Activated gamma-delta T cell treated with Interleukin-2 at 50 U/mL for 16 hours (primary cell): ENCODE data around the gene DCP1B.

Experiments
- DNase-seq: peaks from one replicate; pipeline ENCODE4 v3.0.0-alpha.2; 2020

DCP1B gene

DNA sequence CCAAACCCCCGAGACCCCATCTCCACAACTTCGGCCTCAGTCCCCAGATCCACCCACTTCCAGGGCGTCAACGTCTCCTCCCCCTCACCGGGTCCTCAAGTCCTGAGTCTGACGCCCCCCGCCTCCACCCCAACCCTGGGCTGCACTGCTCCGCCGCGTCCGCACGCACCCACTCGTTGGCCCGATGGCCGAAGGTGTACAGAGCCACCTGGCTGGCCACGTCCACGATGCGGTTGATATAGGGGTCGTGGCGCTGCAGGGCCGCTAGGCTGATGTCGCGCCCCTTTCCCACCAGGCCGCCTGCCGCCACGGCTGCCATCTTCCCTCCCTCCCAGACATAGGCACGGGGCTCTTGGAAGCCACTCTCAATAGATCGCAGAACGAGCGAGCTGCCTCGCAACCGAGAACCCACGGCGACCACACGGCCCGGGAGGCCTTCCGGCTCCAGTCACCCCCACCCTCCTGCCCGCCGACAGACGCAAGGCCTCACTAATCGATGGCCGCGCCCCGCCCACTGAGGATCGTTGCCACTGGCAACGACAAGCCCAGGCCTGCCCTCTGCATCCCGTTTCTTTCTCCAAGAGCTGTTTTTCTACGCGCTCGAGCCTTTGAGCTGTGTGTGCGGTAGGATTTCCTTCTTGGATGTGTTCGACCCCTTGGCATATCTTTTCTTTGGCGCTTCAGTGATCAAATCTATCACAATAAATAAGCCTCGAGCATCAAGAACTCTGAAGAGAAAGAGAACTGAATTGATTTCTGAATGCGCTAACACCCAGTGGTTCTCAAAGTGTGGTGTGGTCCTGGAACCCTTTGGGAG, at the start of gene DCP1B:
DCP1B (minus strand) TSS at position 345 of the 817 bp plus-strand sequence; CDS start at position 319, 26 bp downstream.
- DNase-seq = peak; percentile 90

DNA sequence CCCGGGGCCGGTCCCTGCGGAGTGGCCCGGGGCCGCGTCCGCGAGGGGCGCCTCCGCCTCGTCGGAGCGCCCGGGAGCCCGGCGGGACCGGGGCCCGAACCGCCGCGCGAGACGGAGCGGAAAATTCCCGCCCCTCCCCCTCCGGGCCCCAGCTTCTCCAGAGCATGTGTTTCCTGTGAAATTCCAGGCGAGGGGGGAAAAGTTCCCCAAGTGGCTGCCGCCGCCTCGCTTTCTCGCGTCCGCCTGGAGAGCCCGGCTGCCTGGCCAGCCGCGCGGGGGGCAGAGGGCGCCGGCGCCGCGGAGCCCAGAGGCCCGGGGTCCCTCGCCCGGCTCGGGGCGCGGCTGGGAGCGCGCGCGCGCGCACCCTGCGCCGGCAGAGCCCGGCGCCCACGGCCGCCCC, 49.4 kb upstream of the DCP1B start:
- no peak for DNase-seq

DNA sequence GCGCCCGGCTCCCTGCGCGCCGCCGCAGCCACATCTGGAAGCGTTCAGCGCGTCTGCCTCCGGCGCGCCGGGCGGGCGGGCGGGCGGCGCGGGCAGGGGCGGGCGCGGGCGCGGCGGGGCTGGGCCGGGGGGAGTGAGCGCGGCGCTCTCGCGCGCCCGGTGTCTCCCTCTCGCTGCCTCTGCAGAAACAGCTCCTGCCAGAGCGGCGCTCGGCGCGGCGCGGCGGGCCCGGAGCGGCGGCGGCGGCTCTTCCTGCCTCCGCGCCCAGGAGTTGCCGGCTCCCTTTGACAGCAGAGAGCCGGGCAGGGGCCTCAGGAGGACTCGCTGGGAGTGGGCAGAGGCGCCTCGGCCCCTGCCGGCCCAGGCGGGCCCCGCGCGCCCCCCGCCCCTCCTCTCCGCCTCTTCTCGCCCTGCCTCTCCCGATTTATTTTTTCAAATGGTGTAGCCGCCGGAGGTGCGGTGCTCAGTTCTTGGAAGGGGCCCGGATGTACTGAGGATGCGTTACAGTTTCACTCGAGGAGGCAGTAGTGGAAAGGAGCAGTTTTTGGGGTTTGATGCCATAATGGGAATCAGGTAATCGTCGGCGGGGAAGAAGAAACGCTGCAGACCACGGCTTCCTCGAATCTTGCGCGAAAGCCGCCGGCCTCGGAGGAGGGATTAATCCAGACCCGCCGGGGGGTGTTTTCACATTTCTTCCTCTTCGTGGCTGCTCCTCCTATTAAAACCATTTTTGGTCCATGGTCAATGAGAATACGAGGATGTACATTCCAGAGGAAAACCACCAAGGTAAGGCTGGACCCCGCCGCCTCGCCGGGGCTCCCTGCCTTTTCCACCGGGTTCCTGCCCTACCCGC, 48.8 kb upstream of the DCP1B start, which contains the start of gene CACNA1C:
CACNA1C (plus strand) TSS at position 162 of the 853 bp plus-strand sequence; CDS start at position 738, 576 bp downstream.
- no peak for DNase-seq

DNA sequence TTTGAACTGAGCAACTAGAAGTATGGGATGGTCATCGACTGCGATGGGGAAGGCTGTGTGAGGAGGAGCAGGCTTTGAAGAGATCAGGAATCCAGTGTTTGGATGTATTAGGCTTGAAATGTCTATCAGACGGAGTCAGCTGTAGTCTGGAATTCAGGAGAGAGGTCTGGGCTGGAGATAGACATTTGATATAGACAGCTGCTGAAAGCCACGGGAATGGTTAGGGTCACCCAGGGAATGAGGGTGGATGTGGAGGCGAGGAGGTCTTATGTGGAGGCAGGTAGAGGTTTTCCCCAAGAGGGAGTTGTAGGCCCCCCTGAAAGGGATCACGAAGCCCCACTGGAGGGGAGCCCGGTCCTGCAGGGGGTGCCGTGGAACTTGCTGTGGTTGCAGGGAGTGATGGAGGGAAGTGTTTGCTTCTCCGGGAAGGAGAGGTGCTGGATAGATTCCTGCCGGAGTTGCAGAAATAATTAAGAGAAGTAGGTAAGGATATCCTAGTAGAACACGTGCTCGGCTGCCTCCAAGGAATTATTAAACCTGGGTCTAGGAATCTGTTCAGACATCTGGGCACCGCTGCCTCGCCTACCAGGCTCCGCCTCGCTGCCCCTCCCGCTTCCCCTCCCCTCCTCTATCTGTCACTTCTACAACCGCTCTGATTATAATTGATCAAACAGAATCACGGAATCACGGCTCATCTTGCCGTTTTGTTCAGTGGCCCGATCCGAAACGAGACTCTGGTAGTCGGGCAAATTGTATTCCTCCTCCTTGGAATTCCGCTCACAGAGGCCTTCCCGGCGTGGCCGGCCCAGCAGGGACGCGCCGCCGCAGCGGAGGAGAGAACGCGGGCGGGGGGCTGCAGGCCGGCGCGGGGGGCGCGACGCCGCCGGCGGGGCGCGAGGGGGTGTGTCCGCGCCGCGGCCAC, 47.7 kb upstream of the DCP1B start:
- DNase-seq = no peak

DNA sequence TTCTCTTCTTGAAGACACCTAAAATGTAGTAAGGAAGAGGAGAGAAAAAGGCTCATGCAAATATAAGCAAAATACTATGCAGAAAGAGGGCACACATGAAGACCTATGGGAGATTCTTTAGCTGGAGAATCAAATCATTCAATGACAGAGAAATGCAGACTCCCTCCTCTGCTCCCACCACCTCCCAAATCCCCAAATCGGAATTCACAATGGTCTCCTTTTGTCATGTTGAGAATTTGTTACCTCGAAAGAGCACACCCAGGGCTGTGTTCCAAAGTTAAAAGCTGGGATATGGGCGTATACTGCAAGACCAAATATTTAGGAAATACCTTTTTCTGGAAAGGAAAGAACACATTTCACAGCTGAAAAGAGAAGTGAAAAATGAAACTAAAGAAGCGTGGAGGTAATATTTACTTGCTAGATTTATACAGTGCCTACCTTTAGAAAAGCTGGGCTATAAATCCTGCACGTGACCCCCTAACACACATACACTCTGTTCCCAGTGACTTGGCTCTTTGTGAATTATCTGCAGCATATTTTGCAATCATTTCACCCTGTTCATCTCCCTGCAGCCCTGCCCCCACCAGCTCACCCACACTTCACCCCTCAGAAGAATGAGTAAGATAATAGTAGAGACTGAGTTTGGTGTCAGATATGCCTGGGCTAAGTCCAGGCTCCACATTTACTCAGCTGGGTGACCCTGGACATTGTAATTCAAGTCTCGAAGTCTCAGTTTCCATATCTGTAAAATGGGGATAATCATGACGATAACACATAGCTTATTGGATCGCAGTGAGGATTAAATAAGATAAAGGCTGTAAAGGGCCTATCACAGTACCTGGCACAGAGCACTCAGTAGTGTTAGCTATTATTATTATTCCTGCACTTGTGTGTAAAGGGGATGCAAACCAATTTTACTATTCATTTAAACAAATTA, 45.6 kb upstream of the DCP1B start:
- no peak for DNase-seq

DNA sequence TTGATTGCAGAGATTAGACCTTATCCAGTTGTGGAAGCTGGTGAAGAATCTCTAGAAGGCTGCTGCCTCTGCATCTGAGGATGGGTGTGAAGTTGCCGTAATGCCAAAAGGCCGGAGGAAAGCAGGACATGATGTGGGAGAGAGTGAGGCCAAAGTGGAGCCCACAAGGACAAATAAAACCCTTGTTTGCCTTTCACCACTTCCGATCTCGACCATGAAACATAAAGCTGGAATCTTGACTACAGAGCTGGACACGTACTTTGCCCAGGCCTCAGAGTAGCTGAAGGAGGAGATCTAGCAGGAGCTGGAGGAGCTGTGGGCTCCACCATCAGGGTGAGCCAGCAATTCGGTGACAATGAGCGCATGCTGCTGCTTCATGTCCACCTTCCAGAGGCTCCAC, 43.5 kb upstream of the DCP1B start:
- DNase-seq = no peak

DNA sequence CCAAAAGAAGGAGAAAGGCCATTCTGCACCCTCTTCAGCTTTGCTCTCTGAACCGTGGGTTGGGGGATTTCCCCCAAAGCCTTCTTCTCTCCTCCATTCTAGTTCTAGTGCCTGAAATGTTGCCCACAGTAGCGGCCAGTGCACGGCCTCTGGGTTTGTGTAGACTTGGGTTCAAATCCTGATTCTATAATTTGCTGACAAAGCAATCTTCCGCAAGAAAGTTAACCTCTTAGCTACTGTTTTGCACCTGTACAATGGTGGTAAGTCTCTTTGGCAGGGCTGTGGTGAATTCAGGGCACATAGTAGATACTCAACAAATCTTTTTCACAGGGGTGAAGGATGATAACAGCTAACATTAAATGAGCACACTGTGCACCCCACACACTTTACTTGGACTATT, 42.7 kb upstream of the DCP1B start:
- no peak for DNase-seq

DNA sequence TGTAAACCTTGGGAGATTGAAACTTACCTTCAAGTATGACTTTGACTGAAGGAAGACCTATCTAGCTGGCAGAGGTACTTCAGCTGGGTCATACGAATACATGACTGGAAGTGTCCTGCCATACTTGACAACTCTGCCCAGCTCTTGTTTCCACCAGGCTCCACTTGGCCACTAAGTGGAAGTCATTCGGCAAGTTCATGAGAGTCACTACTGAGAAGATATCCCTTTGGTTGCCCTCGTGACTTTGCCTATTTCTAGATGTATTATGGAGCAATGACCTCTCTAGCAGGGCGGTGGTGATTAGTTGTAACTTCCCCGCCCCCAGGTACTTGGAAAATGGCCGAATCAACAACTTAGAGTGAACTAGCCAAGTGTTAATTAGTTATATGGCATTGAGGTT, 39.9 kb upstream of the DCP1B start:
- no peak for DNase-seq

DNA sequence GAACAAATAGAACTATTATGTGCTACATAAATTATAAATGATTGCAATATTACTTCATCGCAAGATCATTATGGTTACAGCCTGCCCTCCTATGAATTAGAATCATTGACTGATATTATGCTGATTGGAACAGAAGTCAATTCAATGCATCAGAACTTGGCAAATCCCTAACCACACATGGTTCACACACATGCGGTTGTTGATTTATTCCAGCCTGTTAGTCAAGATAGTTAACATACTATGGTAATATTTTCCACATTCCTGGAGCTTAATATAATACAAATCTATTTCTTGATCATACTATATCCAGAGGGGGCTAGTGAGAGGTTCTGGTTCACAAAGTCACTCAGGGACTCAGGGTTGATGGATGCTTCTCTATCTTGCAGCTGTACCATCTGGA, 38.8 kb upstream of the DCP1B start:
- no peak for DNase-seq

DNA sequence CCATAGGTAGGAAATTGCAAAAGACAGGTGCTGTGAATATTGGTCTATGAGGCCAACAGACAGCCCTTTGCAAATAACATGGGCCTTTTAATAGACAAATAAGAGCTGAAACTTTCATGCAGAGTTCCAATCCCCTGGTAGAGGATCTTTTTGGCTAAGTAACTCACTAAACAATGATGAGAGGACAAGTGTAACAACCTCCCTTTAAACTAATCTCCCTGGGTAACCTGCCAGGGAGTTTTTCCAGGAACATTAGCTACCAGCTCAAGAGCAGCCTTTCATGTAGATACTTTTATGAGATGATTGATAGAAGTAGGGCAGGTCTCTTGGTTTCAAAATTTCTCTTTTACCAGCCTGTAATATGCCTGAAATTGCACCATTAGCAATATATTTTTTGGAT, 34.8 kb upstream of the DCP1B start:
- no peak for DNase-seq

DNA sequence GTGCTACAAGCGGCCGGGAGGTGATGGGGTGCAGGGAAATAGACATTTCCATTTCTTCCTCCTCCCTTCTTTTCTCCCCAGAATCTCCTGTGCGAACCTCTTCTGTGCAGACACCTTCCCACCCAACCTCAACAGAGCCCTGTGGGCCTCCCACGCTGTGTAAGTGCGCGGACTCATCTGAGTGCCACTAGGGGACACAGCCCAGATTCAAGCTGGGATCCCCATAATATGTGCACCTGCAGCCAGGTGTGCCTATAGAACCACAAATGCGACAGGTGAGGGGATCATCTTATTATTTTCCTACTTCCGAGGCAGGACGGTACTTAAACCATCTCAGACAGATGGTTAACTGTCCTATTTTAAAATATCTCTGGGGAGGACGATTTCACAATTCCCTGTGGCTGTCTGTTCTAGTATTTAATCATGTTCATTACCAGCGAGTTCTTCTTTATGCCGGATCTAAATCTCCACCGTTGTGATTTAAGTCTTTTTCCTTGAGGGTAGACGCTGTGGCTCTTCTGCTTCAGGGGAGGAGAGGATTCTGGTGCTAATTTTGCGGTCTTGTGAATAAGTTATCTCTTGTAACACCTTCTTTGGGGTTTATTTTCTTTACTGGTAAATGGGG, 31.3 kb upstream of the DCP1B start:
- no peak for DNase-seq

DNA sequence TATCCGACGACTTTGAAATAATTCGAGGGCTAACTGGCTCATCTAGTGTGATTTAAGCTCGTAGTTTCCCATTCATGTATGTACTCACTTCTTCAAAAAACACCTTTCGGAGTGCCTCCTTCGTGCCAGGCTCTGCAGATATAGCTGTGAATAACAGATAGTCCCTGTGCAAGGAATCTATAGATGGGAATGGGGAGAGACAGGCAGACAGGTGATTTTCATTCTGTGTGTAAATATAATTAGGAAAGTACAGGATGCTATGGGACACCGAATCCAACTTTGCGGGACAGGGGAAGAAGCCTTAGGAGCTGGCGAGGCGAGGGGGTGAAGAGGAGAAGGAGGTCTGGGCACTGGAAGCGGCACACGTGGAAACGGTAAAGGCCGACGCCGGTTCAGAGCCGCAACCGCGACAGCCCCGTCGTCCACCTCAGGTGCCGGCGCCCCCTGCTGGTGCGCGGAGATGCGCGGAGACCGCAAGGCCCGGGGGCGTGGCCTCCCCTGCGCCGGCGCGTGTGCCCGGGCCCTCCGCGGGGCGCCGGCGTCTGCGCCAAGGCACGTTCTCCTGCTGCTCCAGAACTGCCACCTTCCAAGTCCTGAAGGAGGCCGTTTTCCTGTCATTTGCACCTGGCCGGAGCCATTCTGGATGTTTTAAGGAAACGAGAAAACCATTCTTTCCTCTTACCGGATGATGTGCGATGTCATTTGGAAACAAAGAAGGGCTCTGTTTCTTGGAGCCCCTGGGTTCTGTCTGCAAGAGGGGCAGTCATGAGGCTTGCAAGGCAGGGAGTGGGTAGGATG, 30.6 kb upstream of the DCP1B start:
- DNase-seq = peak; percentile 82

DNA sequence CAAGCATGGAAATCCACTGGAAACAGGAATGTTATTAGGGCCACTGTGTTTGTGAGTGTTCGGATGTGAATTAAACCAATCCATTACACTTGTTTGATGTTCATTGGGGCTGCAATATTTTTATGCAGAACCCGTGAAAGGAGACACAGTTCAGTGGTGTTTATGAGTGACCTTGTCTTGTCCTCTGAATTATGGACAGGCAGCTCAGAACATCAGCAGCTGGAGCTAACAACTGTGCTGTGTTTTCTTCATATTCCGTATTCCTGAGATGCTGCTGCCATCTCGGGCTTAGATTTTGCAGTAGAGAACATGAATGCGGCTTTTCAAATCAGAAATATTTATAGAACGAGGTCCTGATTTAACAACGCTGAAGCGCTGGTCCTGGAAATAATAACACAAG, 28.2 kb upstream of the DCP1B start:
- DNase-seq = no peak

DNA sequence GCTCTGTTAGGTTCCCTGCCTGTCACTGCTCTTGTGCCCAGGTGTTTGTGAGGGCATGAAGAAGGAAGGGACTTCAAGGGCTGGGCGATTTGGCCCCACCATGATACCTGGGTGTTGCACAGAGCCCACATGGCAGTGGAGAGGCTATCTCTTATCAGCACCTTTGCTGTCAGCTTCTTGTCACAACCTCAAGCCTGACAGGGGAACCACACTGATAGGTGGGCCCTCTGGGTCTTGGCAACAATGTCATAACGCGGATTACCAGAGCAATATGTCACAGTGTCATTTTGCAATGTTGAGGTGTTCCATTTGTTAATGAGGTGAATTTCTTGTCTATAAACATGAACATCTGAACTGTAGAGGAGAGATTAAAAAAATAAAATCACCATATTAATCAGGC, 25.6 kb upstream of the DCP1B start:
- no peak for DNase-seq

DNA sequence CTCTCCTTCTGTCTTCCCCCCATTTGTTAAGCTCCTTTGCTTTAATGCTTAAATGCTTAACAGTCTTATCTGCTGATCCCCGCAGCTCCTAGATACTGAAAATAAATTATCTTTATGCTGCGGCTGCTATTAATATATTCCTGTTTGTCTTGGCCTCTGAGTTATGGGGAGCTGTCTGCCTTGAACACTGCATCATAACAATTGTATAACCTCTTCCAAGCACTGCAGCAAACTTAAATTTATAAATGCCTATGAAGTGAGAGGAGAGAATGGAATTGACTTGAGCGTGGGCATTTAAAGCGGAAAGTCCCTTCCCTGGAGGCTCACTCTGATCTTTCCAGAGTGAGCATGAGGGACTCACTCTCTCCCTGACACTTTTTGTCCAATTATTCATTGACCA, 23.1 kb upstream of the DCP1B start:
- no peak for DNase-seq

DNA sequence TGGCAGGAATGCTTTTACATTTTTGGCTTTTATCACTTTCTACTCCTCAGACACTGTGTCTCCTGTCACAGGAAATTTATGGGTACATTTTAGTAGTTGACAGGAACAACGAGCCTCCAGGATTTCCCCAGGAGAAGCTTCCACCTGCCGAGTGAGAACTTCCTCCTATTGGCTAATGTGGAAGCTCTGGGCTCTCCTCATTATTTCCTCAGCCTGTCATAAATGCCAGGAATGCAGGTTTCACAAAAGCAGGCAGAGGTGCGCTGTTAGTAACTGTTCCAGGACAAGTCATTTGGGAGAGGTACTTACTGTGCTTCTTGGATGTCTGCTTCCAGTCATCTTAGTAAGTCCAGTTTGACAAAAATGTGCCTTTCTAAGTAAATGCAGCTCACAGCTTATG, 19.1 kb upstream of the DCP1B start:
- DNase-seq = no peak

DNA sequence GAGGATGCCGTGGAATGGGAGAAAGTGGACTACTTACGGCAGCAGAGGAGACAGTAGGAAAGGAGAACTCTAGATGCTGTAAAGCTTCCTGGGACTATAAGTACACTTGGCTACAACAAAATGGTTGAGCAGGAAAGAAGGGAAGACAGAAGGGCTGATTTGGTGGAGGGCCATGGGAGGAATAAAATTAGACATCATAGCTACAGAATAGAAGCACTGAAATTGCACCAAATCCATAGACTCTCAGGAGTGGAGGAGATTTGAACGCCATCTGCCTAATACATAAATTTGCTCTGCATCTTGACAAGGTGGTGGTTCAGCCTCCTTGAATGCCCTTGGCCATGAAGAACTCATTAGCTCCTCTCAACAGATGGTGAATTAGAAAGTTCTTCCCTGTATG, 16.3 kb upstream of the DCP1B start:
- DNase-seq = no peak

DNA sequence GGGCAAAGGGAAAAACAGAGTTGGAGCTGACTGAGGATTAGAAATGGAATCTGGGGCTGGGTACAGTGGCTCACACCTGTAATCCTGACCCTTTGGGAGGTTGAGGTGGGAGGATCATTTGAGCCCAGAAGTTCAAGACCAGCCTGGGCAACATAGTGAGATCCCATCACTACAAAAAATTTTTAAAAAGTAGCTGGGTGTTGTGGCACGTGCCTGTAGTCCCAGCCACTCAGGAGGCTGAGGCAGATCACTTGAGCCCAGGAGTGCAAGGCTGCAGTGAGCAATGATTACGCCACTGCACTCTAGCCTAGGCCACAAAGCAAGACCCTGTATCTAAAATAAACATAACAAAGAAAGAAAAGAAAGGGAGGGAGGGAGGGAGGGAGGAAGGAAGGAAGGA, 14.9 kb upstream of the DCP1B start:
- no peak for DNase-seq

DNA sequence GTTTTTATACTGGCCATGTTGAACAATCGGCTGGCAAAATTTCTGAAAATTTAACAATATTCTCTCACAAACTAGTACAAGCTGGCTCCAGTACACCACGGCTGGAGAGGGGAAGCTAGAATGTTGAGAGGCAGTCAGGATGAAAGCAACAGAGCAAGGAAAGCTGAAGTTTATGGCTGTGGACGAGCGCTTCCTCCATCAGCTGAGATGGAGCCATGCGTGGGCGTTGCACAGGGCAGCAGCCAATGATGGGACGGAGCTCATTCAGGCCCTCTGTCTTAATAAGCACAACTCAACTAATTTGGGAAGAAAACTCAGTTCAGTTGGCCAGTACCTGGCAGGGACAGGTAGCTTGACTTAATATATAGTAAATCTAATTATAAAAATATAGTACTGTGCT, 14.1 kb upstream of the DCP1B start:
- DNase-seq = no peak

DNA sequence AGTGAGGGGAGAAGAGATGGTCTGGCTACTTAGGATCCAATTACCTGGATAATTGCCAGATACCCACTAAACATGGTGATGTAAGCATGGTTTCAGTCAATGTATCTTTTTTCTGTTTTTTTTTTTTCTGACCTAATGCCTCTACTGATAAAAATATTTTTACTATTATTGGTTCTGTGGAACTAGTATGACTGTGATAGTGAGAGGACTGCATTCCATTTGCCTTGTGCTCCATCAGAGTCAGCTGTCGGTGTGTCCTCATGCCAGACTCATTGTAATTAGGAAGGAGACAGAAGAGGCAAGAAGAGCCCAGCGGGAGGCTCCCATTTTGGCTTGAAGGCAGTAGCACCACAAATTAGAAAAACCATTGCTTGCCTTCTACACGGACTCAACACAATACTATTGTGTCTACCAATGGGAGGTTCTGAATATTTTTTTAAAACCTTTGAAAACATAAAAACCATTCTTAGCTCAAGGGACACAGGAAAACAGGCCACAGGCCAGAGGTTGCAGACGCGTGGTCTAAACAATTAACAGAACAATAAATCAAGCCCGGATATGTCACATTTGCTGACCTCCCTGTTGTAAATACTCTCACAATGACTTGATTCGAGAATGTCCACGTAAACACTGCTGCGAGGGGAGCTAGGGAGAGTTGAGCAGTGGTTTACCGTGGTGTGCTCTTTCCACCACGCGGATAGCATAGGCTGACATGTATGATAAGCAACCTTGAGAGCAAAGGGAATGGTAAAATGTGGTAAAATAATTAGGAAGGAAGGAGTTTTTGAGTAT, 13.5 kb upstream of the DCP1B start:
- DNase-seq = no peak
